ENCODE results near the gene PGAM2. TPM values are rescaled to one million over a fixed set of nuclear protein-coding genes. Genes with fewer than 3 reads are reported as not detected.

PGAM2 gene
- total RNA-seq, 1 experiment from 2014 or later, result 0.13 TPM

DNA sequence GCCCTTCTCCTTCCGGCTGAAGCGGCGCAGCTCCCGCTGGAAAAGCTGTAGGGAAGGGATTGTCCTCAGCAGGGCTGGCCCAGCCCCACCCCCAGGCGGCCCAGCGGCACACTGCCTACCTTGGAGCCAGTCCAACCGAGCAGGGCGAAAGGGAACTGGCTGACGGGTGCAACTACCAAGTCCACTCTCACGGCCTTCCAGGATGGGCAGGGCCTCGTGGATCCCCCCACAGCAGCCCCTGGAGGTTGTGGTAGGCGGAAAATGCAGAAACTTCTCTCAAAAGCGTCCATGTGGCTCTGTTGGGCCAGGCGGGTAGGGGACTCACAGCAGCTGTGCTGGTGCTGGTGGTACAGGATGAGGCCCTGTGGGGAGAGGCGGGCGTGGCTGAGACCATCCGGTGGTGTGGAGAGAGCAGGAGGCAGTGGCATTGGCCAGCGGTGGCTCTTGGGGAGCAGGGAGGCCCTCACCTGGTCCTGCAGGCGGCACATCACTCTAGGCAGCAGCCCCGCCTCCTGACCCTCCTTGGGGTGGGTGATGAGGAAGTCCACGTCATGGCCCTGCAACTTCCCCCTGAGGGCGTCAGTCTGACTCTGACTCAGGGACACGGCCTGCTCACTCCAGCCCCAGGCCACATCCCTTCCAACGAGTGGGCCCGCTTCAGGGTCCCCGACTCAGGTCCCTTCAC, 8.4 kb upstream of the PGAM2 start:
- Histone ChIP-seq H3K27ac (peak overlapping the region; percentile 79), H3K27me3 (replicated peaks) (no peaks in the 10 kb centered on the region), H3K36me3 (peaks cover 54% of the 10 kb centered on the region), H3K4me1 (replicated peaks) (peaks cover 20% of the 10 kb centered on the region), H3K9me3 (replicated peaks) (no peaks in the 10 kb centered on the region), H3K4me3 (no peak overlapping the region)
- DNase-seq (ENCODE audit: low read depth in 1 of 2, low spot score in 2 of 2), result no peak

DNA sequence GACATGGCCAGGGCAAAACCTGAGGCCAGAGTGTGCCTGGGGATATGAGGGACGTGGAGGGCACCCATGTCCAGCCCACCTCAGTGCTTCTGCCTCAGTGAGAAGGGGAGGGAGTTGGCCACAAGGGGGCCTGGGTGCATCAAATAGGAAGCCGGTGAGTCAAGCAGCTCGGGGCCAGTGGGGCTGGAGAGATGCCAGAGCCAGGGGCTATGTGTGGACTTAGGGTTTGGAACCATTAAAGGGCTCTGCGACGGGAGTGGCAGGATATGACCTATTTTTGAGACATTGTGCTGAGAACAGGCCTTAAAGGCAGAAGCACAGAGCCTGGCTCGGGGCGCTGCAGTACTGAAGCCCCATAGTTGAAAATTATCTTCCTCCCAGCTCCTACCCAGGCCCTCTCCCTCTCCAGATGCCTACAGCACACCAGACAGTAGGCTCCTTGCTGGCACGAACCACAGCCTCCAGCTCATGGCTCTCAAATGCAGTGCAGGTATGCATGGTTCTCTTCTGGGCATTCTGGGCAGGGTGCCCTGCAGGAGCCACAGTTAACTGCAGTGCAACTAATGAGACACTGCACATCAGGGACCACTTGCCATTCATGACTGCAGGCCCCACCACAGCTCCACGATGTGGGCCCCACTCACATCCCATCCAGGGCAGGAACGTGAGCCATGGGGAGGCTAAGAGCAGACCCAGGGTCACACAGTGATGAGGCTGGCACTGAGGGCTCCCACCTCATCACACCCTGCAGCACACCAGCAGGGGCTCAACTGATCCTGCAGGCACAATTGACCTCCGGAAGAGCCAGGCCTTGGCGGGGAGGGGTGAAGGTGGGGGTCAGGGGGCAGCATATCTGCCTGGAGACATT, 7.2 kb upstream of the PGAM2 start:
- H3K27ac ChIP-seq, result no peak overlapping the region
- H3K4me1 ChIP-seq (replicated peaks), result peaks cover 20% of the 10 kb centered on the region
- peak; percentile 74 to 94 for DNase-seq (ENCODE audit: low read depth in 1 of 2, low spot score in 2 of 2)
- H3K9me3 ChIP-seq (replicated peaks), result no peaks in the 10 kb centered on the region
- no peak overlapping the region for H3K4me3 ChIP-seq
- H3K27me3 ChIP-seq (replicated peaks), result no peaks in the 10 kb centered on the region
- H3K36me3 ChIP-seq, result peaks cover 42% of the 10 kb centered on the region

DNA sequence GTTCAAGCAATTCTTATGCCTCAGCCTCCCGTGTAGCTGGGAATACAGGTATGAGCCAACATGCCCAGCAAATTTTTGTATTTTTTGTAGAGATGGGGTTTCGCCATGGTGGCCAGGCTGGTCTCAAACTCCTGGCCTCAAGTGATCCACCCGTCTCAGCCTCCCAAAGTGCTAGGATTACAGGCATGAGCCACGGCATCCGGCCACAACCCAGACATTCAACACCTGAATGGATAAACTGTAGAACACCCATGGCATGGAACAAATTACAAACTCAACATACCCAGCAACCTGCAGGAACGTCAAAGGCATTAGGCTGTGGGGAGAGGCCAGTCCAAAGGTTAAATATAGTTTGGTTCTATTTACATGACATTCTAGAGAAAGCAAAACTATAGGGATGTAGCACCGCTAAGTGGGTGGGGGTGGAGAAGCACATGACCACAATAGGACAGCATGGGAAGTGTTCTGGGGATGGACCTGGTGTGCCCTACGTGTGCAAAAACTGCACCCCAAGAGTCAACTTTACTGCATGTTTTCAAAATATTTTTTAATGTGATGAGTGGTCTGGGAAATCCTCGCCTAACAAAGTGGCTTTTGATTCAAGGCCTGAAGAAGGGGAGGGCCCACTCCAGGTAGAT, 6.5 kb upstream of the PGAM2 start:
- no peak overlapping the region for H3K4me3 ChIP-seq
- DNase-seq (ENCODE audit: low read depth in 1 of 2, low spot score in 2 of 2), result no peak
- no peaks in the 10 kb centered on the region for H3K27me3 ChIP-seq (replicated peaks)
- peaks cover 20% of the 10 kb centered on the region for H3K4me1 ChIP-seq (replicated peaks)
- no peak overlapping the region for H3K27ac ChIP-seq
- H3K9me3 ChIP-seq (replicated peaks), result no peaks in the 10 kb centered on the region
- peaks cover 38% of the 10 kb centered on the region for H3K36me3 ChIP-seq

DNA sequence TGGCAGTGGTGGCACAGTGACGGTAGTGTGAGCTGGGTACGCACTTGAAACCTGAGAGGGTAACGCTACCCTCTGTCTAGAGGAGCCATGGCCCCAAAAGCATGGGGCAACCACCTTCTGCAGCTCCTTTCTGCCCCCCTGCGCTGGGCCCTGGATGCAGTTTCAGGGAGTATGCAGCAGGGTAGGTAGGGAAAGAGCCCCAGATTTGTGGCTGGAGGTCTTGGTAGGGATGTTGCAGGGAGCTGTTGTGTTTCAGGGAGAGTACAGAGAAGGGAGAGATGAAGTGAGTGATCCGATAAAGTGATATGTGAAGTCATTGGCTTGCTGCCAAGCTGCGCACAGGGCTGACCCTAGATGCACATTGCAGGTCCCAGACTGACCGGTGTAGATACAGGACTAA, 2.7 kb upstream of the PGAM2 start:
- Histone ChIP-seq H3K9me3 (replicated peaks) (no peaks in the 10 kb centered on the region), H3K4me1 (replicated peaks) (peaks cover 10% of the 10 kb centered on the region), H3K27ac (no peak overlapping the region), H3K27me3 (replicated peaks) (no peaks in the 10 kb centered on the region; the same call in 1 of the 2 replicates), H3K36me3 (peaks cover 5% of the 10 kb centered on the region), H3K4me3 (no peak overlapping the region)
- no peak for DNase-seq (ENCODE audit: low read depth in 1 of 2, low spot score in 2 of 2)

DNA sequence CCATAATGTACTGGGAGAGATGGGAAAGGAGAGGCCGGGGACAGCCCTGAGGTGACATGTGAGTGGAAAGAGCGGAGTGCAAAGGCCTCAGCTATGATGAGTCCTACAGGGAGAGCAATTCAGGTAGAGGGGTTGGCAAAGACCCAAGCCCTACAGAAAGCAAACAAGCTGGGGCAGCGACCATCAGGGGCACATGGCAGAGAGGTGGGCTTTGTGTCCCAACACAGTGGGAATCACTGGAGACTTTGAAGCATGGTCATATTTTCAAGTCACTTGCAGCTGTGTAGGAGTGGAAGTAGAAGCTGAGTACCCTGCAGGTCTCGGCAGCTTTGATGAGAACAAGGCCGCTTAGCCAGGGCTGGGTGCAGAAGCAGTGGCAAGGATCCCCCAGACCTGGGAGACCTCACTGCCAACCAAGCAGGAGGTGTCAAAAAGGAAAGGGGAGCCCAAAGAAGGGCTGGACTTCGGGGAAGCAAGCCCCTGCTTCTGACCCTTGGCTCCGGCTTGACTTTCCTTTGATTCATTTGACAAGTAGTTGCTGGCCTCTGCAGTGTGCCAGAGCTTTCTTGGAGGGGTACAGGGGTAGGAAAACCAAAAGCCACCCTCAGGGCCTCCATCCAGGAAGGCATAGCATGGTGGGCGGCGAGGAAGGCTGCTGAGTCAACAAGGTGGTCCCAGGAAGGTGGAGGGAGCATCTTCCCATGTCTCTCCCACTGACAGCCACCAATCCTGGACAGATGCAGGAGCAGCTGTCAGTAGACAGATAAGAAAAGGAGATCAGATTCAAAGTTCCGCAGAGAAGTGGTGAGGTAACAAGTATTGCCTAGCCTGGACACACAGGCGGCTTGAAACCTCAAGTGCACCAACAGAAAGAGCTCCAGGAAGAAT, 1.9 kb upstream of the PGAM2 start:
- H3K27me3 ChIP-seq (replicated peaks), result no peaks in the 10 kb centered on the region; the same call in 1 of the 2 replicates
- no peak for DNase-seq (ENCODE audit: low read depth in 1 of 2, low spot score in 2 of 2)
- no peak overlapping the region for H3K27ac ChIP-seq

DNA sequence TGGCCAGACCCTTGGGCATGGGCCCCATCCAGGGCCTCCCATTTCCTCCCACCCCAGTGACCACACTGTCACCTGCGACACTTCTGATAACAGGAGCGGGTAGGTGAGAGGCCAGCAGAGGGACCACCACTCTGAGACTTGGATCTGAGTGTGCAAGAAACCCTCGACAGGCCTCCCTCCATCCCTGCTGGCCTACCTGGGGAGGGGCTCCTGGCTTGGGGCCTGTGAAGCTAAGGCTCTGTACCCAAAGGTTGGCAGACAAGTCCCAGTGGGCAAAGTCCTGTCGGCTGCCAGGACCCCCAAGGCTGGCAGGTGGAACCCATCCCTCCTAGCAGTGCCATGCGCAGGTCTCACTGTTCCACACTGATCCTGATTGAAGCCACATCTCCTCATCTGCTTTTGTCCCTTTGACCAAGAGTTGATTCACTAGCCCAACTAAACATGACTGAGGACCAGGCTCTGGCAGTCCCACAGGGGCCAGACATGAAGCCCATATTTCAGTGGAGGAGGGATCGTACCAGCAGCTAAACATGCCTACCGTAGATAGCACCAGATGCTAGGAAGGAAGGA, 1.2 kb upstream of the PGAM2 start:
- Histone ChIP-seq H3K27ac (no peak overlapping the region), H3K27me3 (replicated peaks) (no peaks in the 10 kb centered on the region; the same call in 1 of the 2 replicates), H3K36me3 (peaks cover 9% of the 10 kb centered on the region), H3K4me3 (no peak overlapping the region), H3K4me1 (replicated peaks) (no peaks in the 10 kb centered on the region), H3K9me3 (replicated peaks) (no peaks in the 10 kb centered on the region)
- no peak for DNase-seq (ENCODE audit: low read depth in 1 of 2, low spot score in 2 of 2)

More for the DNA sequence above, 1.9 kb upstream of the PGAM2 start:
- H3K4me1 ChIP-seq (replicated peaks), result peaks cover 4% of the 10 kb centered on the region
- no peaks in the 10 kb centered on the region for H3K9me3 ChIP-seq (replicated peaks)
- peaks cover 2% of the 10 kb centered on the region for H3K36me3 ChIP-seq
- H3K4me3 ChIP-seq, result no peak overlapping the region

DNA sequence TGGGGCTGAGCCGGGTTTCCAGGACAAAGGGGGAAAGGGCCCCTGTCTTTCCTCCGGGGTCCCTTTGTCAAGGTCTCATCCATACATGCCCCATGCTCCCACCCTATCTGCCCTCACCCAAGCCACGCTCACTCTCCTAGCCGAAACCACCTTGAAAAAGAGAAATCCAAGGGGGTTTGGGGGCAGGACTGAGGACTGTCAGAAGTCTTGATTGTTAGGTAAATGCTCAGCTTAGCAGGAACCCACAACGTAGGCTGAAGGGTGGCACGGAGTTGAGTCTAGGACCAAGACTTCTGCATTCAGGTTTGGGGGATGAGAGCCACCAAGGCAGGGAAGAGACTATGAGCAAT, 719 bp upstream of the PGAM2 start:
- Histone ChIP-seq H3K4me1 (replicated peaks) (no peaks in the 10 kb centered on the region), H3K27ac (no peak overlapping the region), H3K4me3 (no peak overlapping the region), H3K36me3 (peaks cover 14% of the 10 kb centered on the region), H3K9me3 (replicated peaks) (no peaks in the 10 kb centered on the region), H3K27me3 (replicated peaks) (no peaks in the 10 kb centered on the region; the same call in 1 of the 2 replicates)
- DNase-seq (ENCODE audit: low read depth in 1 of 2, low spot score in 2 of 2), result no peak

DNA sequence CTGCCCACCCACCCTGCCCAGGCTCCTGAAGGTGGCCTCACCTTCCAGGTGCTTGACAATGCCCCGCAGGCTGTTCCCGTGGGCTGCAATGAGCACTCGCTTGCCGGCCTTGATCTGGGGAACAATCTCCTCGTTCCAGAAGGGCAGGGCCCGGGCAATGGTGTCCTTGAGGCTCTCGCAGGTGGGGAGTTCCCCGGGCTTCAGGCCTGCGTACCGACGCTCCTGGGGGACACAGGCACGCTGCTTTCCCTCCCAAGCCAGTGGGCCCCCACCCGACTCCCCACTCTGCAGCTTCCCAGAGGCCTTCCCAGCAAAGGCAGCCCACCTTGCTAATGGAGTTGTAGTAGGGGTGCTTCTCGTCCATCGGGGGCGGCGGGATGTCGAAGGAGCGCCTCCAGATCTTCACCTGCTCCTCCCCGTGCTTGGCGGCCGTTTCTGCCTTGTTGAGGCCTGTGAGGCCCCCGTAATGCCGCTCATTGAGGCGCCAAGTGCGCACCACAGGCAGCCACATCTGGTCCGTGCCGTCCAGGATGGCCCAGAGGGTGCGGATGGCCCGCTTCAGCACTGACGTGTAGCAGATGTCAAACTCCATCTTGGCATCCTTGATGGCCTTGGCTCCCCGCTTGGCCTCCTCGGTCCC, 456 bp downstream of the PGAM2 start:
- DNase-seq (ENCODE audit: low read depth in 1 of 2, low spot score in 2 of 2), result no peak
- Histone ChIP-seq H3K4me1 (replicated peaks) (no peaks in the 10 kb centered on the region), H3K36me3 (peaks cover 26% of the 10 kb centered on the region), H3K27me3 (replicated peaks) (no peaks in the 10 kb centered on the region; the same call in 1 of the 2 replicates), H3K27ac (no peak overlapping the region), H3K9me3 (replicated peaks) (no peaks in the 10 kb centered on the region), H3K4me3 (no peak overlapping the region)

DNA sequence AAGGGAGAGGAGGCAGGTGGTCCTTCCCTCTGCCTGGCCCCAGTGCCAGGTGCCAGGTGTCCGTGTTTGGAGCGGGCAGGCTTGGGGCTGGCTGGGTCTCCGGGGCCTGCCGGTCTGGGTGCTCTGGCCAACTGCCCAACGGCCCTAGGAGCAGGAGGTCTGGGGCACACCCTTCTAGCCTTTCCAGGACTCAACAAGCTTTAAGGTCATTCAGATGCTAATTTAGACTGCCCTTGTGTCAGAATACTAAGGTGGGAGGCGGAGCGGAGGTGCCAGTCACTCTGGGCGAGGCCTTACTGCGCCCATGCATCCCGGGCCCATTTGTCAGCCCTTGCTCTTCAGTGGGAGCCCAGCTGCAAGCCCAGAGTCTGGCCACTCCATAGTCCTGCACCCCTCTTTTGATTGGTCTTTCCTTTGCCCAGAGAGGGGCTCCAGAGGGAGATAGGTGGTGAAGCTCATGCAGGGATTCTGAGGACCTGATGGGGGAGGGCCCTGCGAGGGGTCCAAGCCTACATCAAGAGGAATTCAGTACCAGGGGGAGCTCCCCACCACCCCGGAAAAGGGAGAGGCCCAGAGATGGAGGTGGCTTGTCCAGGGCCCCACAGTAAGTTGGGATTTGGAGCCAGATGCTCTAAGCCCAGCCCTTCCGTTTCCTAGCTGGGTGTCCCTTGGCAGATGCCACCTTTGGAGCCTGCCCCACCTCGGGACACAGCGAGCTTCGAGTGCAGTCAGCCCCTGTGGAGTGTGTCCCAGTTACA, 1.3 kb downstream of the PGAM2 start:
- no peak overlapping the region for H3K4me3 ChIP-seq
- no peaks in the 10 kb centered on the region for H3K4me1 ChIP-seq (replicated peaks)
- H3K27me3 ChIP-seq (replicated peaks), result no peaks in the 10 kb centered on the region; the same call in 1 of the 2 replicates
- no peak overlapping the region for H3K27ac ChIP-seq
- DNase-seq (ENCODE audit: low read depth in 1 of 2, low spot score in 2 of 2), result no peak
- H3K9me3 ChIP-seq (replicated peaks), result no peaks in the 10 kb centered on the region
- peaks cover 34% of the 10 kb centered on the region for H3K36me3 ChIP-seq

DNA sequence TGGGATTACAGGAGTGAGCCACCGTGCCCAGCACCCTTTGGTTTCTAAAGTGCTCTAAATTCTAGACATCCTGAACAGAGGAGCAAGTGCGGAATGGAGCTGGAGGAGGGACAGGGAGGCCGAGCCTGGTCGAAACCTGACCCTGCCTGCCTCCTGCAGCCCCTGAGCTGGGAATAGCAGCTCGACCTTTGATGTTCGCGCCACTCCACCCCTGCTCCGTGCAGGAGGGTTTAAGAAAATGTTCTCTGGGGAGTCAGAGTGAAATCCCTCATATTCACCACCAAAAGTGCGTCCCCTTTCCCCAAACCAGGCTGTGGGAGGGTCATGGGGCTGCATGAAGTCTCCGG, 1.8 kb downstream of the PGAM2 start:
- Histone ChIP-seq H3K27ac (no peak overlapping the region), H3K27me3 (replicated peaks) (no peaks in the 10 kb centered on the region; the same call in 1 of the 2 replicates), H3K9me3 (replicated peaks) (no peaks in the 10 kb centered on the region), H3K4me1 (replicated peaks) (no peaks in the 10 kb centered on the region), H3K4me3 (no peak overlapping the region), H3K36me3 (peaks cover 40% of the 10 kb centered on the region)
- no peak for DNase-seq (ENCODE audit: low read depth in 1 of 2, low spot score in 2 of 2)

DNA sequence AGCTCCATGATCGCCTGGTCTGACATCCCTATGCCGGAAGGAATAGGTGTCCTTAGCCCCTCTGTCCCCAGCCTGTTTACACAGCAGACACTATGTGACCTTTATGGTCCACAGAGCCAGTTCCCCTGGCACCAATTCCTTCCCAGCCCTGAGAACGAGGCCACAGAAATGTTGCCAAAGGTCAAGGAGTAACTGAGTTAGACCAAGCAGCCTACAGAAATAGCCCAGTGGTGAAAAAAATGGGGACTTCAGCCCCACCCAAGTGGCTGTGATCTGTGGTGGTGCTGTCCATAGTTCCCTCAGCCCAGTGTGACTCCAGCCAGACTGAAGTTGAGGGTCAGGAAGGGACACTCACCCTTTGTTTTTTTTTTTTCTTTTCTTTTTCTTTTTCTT, 2.5 kb downstream of the PGAM2 start:
- no peak for DNase-seq (ENCODE audit: low read depth in 1 of 2, low spot score in 2 of 2)
- Histone ChIP-seq H3K9me3 (replicated peaks) (no peaks in the 10 kb centered on the region), H3K4me3 (no peak overlapping the region), H3K36me3 (peaks cover 46% of the 10 kb centered on the region), H3K27ac (no peak overlapping the region), H3K27me3 (replicated peaks) (no peaks in the 10 kb centered on the region; the same call in 1 of the 2 replicates), H3K4me1 (replicated peaks) (no peaks in the 10 kb centered on the region)

DNA sequence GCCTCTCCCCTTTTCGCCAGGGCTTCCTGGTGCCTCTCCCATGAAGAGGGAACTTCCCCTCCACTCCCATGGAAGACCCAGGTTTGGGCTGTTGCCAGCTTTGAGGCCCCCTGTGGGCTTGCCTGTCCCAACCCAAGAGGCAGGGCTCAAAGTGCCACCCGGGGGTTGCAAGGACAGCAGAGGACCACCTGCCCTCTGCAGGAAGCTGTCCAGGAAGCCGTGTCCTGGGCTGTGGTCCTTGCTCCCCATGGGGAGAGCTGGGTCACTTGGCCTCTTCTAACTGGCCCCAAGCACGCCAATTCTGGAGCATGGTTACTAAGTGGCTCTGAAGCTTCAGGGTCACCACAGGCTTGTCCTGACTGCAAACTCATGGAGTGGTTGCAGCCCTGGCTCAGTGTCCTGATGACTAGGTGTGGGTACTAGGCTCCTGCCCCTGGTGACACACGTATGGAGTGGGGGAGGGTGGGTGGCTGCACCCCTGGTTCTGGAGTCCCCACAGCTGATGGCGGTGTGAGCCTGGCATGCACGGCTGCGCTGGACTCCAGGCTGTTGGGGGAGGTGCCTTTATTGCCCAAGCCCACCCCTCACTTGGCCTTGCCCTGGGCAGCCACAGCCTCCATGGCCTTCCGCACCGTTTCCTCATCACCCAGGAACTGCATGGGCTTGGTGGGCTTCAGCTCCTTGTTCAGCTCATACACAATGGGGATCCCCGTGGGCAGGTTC, 3.0 kb downstream of the PGAM2 start:
- Histone ChIP-seq H3K36me3 (peaks cover 52% of the 10 kb centered on the region), H3K4me1 (replicated peaks) (no peaks in the 10 kb centered on the region), H3K27me3 (replicated peaks) (no peaks in the 10 kb centered on the region; the same call in 1 of the 2 replicates), H3K9me3 (replicated peaks) (no peaks in the 10 kb centered on the region), H3K4me3 (no peak overlapping the region), H3K27ac (no peak overlapping the region)
- DNase-seq (ENCODE audit: low read depth in 1 of 2, low spot score in 2 of 2), result no peak

Data from SJSA1 (cell line).